Measurements from ENCODE around the gene KASH5. TPM values are rescaled to one million over a fixed set of nuclear protein-coding genes. Genes with fewer than 3 reads are reported as not detected.
"Not testable (repeated sequence)": the region's sequence is repeated elsewhere in the genome, so short reads cannot be mapped to it uniquely, and the experiment has no call there.

KASH5 gene
- total and polyA plus RNA-seq, 2 of the 4 experiments (the other 2 are of a cell fraction), result not detected

DNA sequence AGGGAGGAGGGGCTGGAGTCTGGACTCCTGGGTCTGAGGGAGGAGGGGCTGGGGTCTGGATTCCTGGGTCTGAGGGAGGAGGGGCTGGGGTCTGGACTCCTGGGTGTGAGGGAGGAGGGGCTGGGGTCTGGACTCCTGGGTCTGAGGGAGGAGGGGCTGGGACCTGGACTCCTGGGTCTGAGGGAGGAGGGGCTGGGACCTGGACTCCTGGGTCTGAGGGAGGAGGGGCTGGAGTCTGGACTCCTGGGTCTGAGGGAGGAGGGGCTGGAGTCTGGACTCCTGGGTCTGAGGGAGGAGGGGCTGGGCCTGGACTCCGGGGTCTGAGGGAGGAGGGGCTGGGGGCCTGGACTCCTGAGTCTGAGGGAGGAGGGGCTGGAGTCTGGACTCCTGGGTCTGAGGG lies 73.1 kb downstream of the KASH5 start:
- H2AK9ac ChIP-seq (replicated peaks; ENCODE audit: low read depth, low read length, poor library complexity); H3K36me3 ChIP-seq (ENCODE audit: control insufficient read depth, insufficient read depth, low read length); H3K9me1 ChIP-seq (ENCODE audit: insufficient read depth, low read length); H3K27me3 ChIP-seq (ENCODE audit: control insufficient read depth, insufficient read depth, low read length); H2AK5ac ChIP-seq (ENCODE audit: low read depth, low read length); dilution Hi-C loops (cut with HindIII; ENCODE audit: low sequenced_read_pairs, unreplicated experiment); H3K4me1 ChIP-seq (ENCODE audit: control insufficient read depth, insufficient read depth, low read length); H3K27ac ChIP-seq (ENCODE audit: insufficient read depth, low read length); H4K20me1 ChIP-seq (ENCODE audit: insufficient read depth, low read length); H3K4ac ChIP-seq (ENCODE audit: low read depth, low read length); H3K56ac ChIP-seq (ENCODE audit: extremely low read depth, insufficient read depth, low read length); POLR2A ChIA-PET (ENCODE audit: unreplicated experiment); CTCF ChIA-PET; H4K5ac ChIP-seq (ENCODE audit: low read depth, low read length); BruUV-seq (replicated peaks); H4K8ac ChIP-seq (ENCODE audit: low read depth in 2 of 2, low read length in 2 of 2); H3K14ac ChIP-seq (replicated peaks; ENCODE audit: low read depth, low read length); intact Hi-C loops (cut with micrococcal nuclease); H2BK120ac ChIP-seq (ENCODE audit: low read depth, low read length); H3K18ac ChIP-seq (ENCODE audit: low read depth, low read length); H2BK20ac ChIP-seq (ENCODE audit: low read depth, low read length); H2BK15ac ChIP-seq (ENCODE audit: low read depth, low read length); DNase-seq; H3K9ac ChIP-seq (ENCODE audit: low read depth, low read length); H4K91ac ChIP-seq (ENCODE audit: insufficient read depth, low read depth, low read length); H3K4me2 ChIP-seq (ENCODE audit: low read depth, low read length); H3K4me3 ChIP-seq (ENCODE audit: insufficient read depth, low read depth, low read length); H2AFZ ChIP-seq (replicated peaks; ENCODE audit: low read length, poor library complexity); H3K79me1 ChIP-seq (ENCODE audit: low read depth in 1 of 2, low read length in 2 of 2); in situ Hi-C loops (cut with MboI; ENCODE audit: low sequenced_read_pairs); H3K23ac ChIP-seq (ENCODE audit: low read depth, low read length); H2BK5ac ChIP-seq (ENCODE audit: low read depth, low read length, poor library complexity, severe bottlenecking); H3K9me3 ChIP-seq (ENCODE audit: control insufficient read depth, insufficient read depth, low read length); ATAC-seq (ENCODE audit: low read depth): not testable (repeated sequence)
- WGBS, 2 experiments (ENCODE audit: extremely low coverage in 2 of 2, insufficient read length in 1 of 2), result no CpG with 5 or more reads among the region's 1 CpG

Measured in IMR-90 (cell line).